Stimulated activated CD8-positive, alpha-beta memory T cell treated with anti-CD3 and anti-CD28 coated beads, Interleukin-4, amount 100 ng/mL, for 24 hours (primary cell): Measurements from ENCODE around the gene SEMA4D.
"Not testable (repeated sequence)": the region's sequence is repeated elsewhere in the genome, so short reads cannot be mapped to it uniquely, and the experiment has no call there.

Experiments
- DNase-seq: peaks from one replicate; pipeline ENCODE4 v3.0.0-alpha.2; 2020; ENCODE audit warnings: low read depth

SEMA4D gene

DNA sequence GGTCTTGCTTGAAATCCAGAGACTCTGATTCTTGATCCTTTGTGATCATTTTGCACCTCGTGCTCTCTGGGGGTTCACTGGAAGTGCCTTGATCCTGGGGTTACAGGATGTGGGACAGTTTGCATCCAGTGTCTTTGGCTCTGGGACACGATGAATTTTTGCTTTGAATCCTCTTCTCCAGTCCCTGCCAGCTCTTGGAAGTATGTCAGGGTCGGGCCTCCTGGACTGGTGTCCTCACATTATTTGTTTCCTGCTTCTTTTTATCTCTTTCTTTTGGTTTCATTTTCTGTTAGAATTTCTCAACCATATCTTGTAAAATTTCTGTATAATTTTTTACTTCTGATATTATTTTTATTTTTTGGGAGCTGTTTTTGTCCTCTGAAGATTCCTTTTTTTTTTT, 145.5 kb downstream of the SEMA4D start:
- no peak for DNase-seq

DNA sequence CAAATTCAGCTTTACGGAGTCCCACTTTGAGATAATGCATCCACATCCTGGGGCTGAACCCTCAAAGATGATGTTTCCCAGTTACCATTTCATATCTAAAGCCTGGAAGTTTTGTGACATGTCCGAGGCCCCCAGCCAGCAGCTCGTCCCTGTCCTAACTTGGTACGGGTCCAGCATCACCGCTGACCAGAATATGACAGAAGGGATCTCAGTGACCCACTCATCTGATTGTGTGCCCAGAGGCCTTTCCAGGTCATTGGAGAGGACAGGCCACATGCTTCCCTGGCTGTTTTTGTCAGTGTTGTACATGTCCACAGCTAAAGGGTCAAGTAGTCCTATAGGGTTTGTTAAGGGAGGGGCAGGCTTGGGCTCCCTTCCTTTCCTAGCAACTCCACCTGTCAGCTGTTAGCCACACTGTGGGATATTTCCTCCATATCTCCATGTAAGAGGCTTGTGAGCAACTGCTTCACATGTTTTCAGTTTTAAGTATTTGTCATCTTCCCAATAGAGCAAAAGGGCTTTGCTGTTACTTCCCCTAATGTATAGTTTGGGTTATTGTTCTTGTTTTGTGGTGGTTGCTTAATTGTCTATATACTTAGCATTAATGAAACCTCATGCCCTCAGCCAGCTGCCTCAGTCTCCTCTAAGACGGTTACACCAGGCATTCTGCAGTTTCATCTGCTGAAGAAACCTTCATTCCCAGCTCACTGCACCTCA, 146.2 kb downstream of the SEMA4D start:
- no peak for DNase-seq

GRCh38 chr9:89350988-89351557, 146.8 kb downstream of the SEMA4D start:
- DNase-seq = no peak

DNA sequence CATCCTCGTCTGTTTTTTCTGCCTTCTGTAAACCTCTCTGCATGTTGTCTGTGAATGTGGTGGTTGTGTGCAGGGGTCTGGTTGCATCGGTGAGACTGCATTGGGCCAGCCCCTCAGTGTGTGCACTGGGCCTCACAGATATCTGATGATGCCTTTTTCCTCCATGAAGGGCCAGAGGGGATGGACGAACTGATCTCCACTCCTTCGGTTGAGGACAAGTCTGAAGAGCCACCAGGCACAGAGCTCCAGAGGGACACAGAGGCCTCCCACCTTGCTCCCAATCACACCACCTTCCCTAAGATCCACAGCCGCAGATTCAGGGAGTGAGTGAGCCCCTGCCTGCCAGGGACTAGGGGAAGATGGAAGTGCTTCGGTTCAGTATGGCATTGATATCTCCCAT, 148.3 kb downstream of the SEMA4D start:
- DNase-seq = no peak

DNA sequence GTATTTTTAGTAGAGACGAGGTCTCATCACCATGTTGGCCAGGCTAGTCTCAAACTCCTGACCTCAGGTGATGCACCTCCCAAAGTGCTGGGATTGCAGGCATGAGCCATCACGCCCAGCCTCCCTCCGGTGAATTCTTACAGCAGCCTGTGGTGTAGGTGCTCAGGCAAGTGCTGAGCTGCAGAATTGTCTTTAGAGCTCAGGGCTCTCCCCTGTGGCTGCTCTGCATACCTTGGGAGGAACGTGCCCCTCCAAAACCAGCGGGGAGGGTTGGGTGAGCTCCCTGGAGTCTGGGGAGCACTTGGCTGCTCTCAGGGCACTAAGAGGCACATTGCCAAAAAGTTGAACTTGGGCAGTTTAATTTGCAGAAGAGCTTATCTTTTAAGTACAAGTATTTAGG, 150.3 kb downstream of the SEMA4D start:
- no peak for DNase-seq

GRCh38 chr9:89346696-89347095, 151.2 kb downstream of the SEMA4D start:
- no peak for DNase-seq

DNA sequence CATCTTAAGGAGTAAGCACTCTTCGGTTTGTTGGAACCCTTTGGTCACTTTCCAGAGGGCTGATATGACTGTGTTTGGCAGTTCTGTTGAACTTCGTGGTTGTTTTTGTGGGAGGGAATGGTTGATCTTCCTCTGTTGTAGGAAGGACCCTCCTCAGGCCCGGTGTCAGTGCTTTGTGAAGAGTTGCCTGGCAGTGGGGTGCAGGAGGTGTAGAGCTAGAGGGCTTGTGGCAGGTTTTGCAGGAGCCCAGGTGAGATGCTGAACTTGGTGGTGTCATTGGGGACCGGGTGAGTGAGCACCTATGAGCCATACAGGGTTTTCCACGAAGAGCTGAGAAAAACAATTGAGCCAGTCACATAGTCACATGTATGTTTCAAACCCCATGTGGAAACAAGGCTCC, 152.4 kb downstream of the SEMA4D start:
- DNase-seq = no peak

GRCh38 chr9:89343812-89344211, 154.1 kb downstream of the SEMA4D start:
- not testable (repeated sequence) for DNase-seq

DNA sequence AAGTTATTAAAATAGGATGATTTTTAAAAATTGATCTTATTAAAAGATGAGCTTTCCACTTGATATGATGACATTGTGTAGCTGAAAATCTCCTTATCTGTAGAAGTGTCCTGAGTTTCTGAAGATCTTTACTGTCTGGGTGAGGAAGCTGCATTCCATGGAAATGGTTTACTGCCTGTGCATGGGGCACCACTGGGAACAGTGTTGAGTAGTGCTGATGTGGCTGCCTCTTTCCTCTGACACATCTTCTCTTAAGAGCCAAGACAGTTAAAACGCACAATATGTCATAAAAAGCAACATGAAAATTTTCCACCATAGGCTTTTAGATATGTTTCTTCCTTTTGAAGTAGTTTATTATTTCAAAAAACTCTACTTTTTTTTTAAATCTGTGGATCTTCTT, 155.0 kb downstream of the SEMA4D start:
- DNase-seq = no peak

GRCh38 chr9:89342213-89342612, 155.7 kb downstream of the SEMA4D start:
- no peak for DNase-seq

GRCh38 chr9:89340332-89340731, 157.6 kb downstream of the SEMA4D start:
- DNase-seq = no peak

DNA sequence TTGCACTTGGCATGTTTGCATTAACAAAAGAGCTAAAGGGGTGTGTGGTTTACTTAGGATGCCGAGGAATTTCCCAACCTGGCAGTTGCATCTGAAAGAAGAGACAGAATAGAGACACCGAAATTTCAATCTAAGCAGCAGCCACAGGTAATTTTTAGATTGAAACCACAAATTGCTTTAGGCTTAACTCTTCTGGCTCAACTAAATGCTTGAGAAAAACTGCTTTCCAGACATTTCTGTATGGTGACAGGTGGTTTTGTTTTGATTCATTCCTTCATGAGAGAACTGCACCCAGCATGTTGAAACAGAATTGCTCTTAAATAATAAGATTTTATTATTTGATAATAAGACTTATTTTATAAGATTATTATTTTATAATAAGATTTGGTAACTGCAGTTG, 158.1 kb downstream of the SEMA4D start:
- no peak for DNase-seq

DNA sequence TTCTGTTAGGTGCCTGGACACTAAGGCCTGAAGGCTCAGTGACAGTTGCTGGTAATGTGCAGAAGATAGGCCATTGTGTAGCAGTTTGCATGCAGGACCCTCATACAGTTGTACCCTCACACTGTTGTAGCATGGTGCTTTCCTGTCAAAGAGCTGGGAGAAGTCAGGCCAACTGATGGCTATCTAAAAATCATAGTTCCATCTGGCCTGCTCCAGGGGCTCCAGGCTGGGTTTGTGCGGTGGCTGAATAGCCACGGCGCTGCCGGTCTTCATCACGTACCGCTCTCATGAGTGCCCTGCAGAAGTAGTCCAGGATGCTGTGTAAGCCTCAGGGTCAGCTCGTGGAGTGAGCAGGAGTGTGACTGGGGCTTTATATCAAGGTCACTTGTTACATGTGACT, 167.4 kb downstream of the SEMA4D start:
- no peak for DNase-seq

DNA sequence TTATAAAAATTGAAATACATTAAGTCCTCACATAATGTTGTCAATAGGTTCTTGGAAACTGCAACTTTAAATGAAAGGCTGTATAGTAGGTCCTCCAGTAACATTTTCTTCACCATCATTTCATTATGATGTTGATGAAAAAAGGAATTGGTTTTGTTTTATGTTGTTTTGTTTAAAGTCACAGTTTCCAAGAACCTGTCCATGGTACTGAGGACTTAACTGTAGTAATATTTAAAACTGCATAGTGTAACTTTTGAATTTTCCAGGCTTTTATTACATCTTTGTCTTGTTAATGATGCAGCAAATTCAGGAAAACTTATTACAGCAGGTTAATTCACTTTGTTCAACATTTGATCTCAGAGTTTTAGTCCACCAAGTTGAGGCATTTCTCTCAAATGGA, 168.0 kb downstream of the SEMA4D start:
- DNase-seq = no peak

DNA sequence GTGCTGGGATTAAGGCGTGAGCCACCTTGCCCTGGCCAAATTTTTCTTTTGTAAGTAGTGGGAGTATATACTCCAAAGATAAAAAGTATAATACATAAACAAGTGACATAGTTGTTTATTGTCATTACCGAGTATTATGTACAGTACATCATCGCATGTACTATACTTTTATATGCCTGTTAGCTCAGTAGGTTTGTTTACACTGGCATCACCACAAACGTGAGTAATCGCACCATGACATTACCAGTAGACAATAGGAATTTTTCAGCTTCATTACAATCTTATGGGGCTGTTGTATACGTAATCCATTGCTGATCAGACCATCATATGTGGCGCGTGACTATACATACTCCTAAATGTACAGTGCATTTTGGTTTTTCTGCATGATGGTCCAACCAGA, 169.8 kb downstream of the SEMA4D start:
- no peak for DNase-seq

GRCh38 chr9:89325733-89326132, 172.2 kb downstream of the SEMA4D start:
- DNase-seq = no peak

GRCh38 chr9:89323390-89323789, 174.5 kb downstream of the SEMA4D start:
- no peak for DNase-seq

DNA sequence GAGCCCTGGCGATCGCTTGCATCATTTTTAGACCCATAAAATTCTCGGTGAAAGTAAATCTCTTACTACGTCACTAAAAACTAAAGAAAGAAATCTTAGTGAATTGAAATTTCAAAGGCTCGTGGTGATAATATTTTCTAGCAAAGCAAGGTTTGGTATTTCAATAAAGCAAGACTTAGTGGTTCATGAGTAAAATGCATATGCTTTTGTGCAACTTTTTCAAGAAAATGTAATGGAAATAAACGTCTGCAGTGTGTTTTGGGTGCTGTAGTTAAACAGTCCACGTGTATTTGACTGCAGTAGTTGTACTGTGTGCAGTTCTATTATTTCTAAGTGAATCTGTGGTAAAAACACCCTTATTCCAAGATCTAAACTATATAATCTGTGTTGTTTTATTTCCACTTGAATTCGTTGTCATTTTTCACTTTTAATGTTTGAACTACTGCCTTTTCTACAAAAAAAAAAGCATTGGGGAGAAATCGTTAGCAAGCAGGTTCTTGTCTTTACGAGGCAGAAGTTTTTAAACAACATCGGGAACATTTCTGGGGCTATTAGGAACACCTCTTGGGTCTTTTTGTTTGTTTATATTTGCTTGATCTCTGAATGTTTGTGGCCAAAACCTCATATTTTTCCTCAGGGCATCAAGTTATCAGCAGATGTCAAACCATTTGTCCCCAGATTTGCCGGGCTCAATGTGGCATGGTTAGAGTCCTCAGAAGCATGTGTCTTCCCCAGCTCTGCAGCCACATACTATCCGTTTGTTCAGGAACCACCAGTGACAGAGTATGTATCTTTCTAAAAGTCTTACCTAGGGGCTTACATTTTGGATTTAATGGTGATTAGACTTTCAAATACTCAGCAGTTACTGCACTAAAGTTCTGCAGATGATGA, 178.7 kb downstream of the SEMA4D start:
- DNase-seq = no peak

DNA sequence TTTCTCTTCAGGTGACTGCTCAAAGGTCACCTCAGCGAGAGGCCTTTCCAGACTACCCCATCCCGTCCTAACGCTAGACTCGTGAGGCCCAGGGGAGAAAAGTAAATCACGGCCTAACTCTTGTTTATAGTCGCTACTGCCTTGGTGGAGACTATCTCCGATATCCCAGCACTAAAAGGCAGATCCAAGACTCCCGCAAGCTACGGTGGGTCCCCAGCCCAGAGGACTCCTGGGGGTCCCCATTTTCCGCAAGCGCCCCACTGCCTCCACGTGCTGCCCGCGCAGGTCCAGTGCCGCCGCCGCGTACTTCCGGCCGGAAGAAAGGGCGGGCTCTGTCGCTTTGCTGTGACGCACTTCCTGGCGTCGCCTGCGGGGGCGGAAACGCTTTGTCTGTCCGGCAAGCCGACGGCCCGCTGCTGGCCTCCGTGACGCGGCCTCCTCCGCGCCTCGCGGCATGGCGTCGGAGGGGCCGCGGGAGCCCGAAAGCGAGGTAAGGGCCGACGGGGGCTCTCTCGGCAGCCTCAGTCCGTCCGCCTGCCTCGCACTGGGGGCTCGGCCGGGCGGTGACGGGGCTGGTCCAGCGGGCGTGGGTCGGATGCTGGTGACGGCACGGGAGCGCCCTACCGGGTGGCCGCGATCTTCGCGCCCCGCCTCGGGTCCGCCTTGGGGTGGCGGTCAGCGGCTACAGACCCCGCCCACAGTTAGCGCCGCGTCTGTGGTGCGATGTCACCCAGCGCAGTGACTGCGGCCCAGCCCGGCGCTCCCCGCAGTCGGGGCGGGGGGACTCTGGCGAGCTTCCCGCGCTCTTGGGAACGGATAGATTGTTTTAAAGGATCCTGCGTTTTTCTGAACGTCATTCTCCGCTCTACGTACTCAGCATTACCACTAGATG, 179.5 kb downstream of the SEMA4D start, which contains the start of gene SECISBP2:
SECISBP2 (plus strand) TSS at position 378 of the 892 bp plus-strand sequence; CDS start at position 455, 77 bp downstream.
- DNase-seq = peak; percentile 91

DNA sequence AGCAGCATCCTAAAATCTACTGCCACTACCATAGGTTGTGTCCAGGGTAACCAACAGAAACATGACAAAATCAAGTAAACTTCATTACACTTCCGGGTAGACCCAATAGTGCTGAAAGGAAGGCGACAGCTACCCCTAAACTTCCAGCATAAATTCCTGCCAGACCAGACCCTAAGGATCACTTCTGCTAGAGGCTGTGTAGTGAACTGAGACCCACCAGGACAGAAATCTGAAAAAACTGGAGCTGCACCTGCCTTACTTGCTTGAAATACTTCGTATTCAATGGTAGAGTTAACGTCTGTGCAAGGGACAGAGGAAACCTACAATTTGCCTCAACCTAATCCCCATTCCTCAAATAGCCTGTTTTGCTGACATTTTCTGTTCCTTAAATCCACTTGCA, 180.6 kb downstream of the SEMA4D start:
- DNase-seq = no peak

DNA sequence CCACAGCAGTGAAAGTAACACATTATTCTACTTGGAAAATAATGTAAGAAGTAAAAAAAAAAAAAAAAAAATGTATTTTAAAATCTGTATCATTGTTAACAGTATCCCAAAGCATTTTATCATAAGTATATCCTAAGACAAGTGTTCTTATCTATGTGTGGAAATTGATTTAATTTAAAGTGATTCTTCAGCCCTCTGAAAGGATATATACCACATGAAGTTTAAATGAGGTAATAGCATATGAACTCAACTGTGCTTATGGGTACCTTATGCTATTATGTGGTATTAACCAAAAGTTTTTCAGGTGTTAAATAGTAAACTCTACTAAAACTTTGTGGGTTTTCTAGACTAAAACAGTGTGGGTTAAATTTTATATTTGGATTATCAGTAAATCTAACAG, 182.4 kb downstream of the SEMA4D start:
- DNase-seq = no peak

GRCh38 chr9:89314955-89315354, 183.0 kb downstream of the SEMA4D start:
- DNase-seq = no peak
